ENCODE results near the gene EML6.

DNA sequence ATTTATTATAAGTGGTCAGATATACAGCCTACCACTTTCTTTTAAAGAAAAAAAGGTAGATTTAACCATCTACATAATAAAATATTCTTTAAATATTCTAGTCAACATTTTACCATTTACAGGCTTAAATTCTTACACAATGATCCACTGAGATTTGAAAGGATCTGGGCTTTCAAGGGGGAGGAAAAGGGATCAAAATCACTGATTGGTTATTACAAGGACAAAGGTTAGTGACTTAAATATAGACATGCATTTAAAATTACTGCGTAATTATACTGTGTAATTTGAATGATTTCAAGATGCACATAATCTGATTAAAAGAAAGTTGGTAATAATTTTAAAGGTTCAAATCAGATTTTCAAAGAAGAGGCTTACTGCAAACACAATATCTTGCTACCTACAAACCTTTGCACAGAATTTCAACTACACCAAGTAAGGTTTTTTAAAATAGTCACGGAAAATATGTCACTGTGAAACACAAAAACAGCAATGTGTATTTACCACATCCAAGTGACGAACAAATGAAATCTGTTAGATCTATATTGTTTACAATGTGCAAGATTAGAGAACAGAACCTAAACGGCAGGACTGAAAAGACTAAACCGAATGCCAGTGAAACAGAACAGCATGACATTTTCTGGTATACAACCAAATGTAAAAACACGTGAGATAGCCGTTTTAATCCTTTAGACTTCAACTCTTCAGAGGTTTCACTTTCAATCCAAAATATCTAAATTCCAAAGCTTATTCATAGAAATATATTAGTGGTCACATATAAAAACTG, 286.0 kb downstream of the EML6 start:
- TF ChIP-seq, protein P1, sequence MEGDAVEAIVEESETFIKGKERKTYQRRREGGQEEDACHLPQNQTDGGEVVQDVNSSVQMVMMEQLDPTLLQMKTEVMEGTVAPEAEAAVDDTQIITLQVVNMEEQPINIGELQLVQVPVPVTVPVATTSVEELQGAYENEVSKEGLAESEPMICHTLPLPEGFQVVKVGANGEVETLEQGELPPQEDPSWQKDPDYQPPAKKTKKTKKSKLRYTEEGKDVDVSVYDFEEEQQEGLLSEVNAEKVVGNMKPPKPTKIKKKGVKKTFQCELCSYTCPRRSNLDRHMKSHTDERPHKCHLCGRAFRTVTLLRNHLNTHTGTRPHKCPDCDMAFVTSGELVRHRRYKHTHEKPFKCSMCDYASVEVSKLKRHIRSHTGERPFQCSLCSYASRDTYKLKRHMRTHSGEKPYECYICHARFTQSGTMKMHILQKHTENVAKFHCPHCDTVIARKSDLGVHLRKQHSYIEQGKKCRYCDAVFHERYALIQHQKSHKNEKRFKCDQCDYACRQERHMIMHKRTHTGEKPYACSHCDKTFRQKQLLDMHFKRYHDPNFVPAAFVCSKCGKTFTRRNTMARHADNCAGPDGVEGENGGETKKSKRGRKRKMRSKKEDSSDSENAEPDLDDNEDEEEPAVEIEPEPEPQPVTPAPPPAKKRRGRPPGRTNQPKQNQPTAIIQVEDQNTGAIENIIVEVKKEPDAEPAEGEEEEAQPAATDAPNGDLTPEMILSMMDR (conservative IDR thresholded peaks at IDR 0.05; ENCODE audit: low read length), result no peak
- TF ChIP-seq EZH2phosphoT487 (IDR thresholded peaks at IDR 0.05; ENCODE audit: borderline replicate concordance), result no peak
